HepG2 (cell line): ENCODE measurements around the gene LLGL2. TPM values are rescaled to one million over a fixed set of nuclear protein-coding genes. Genes with fewer than 3 reads are reported as not detected.

Source experiments
- E2F1 ChIP-seq: sonication (generic); formaldehyde crosslinking; IDR thresholded peaks from 2 replicates; pipeline ENCODE4 v1.5.0; 2020; ENCODE audit warnings: missing genetic modification reagents
- HDAC6 ChIP-seq: fragments of 200-600 bp; sonication (generic); IDR thresholded peaks from 2 replicates; pipeline ENCODE4 v1.7.0; 2017; ENCODE audit warnings: mild to moderate bottlenecking, antibody characterized with exemption, low read length, low read depth
- JDP2 ChIP-seq: sonication (generic); formaldehyde crosslinking; IDR thresholded peaks from 2 replicates; pipeline ENCODE4 v1.8.1; 2022; ENCODE audit warnings: missing genetic modification reagents, borderline replicate concordance
- RCOR2 ChIP-seq: IDR thresholded peaks from 2 replicates; pipeline ENCODE4 v1.6.1; 2016; ENCODE audit warnings: missing biosample characterization, missing genetic modification reagents
- RELA ChIP-seq: sonication (generic); formaldehyde crosslinking; IDR thresholded peaks from 2 replicates; pipeline ENCODE4 v1.4.0; 2020; ENCODE audit warnings: missing genetic modification reagents
- SP2 ChIP-seq: sonication (generic); formaldehyde crosslinking; IDR thresholded peaks from 2 replicates; pipeline ENCODE4 v1.5.1; 2020; ENCODE audit warnings: mild to moderate bottlenecking, missing genetic modification reagents
- STAT6 ChIP-seq: sonication (generic); formaldehyde crosslinking; IDR thresholded peaks from 2 replicates; pipeline ENCODE4 v1.4.0; 2020; ENCODE audit warnings: missing genetic modification reagents, mild to moderate bottlenecking, borderline replicate concordance
- TBP ChIP-seq: sonication (generic); formaldehyde crosslinking; IDR thresholded peaks from 2 replicates; pipeline ENCODE4 v1.5.0; 2020; ENCODE audit warnings: missing genetic modification reagents
- ZNF138 ChIP-seq: sonication (generic); formaldehyde crosslinking; IDR thresholded peaks from 2 replicates; pipeline ENCODE4 v1.5.0; 2020; ENCODE audit warnings: mild to moderate bottlenecking, low read depth, missing genetic modification reagents
- ZNF205 ChIP-seq: IDR thresholded peaks from 2 replicates; pipeline ENCODE4 v1.6.1; 2018; ENCODE audit warnings: missing biosample characterization, missing genetic modification reagents
- ZNF264 ChIP-seq: sonication (generic); formaldehyde crosslinking; IDR thresholded peaks from 2 replicates; pipeline ENCODE4 v1.4.0; 2020; ENCODE audit warnings: missing genetic modification reagents
- ZNF550 ChIP-seq: sonication (generic); formaldehyde crosslinking; IDR thresholded peaks from 2 replicates; pipeline ENCODE4 v1.4.0; 2020; ENCODE audit warnings: mild to moderate bottlenecking, missing genetic modification reagents, borderline replicate concordance
- ZNF609 ChIP-seq: sonication (generic); formaldehyde crosslinking; IDR thresholded peaks from 2 replicates; pipeline ENCODE4 v1.4.0; 2020; ENCODE audit warnings: mild to moderate bottlenecking, missing genetic modification reagents, borderline replicate concordance
- ZNF652 ChIP-seq: IDR thresholded peaks from 2 replicates; pipeline ENCODE4 v1.6.1; 2016; ENCODE audit warnings: low read depth, borderline replicate concordance
- ZNF740 ChIP-seq: sonication (generic); formaldehyde crosslinking; IDR thresholded peaks from 2 replicates; pipeline ENCODE4 v1.4.0; 2020; ENCODE audit warnings: missing genetic modification reagents
- ZNF777 ChIP-seq: sonication (generic); formaldehyde crosslinking; IDR thresholded peaks from 2 replicates; pipeline ENCODE4 v1.4.0; 2020; ENCODE audit warnings: missing genetic modification reagents
- ZNF841 ChIP-seq: sonication (generic); formaldehyde crosslinking; IDR thresholded peaks from 2 replicates; pipeline ENCODE4 v1.8.1; 2023; ENCODE audit warnings: missing genetic modification reagents, borderline replicate concordance
- ZNF878 ChIP-seq: sonication (generic); formaldehyde crosslinking; IDR thresholded peaks from 2 replicates; pipeline ENCODE4 v1.8.1; 2023; ENCODE audit warnings: mild to moderate bottlenecking, missing genetic modification reagents, moderate library complexity
- polyA plus RNA-seq, 8 experiments: library from polyadenylated mRNA; depleted of rRNA in 3 of 8; stranded (reverse) in 7 of 8; unstranded in 1 of 8; fragments of >200 nt; fragmentation: Illumina TruSeq in 4 of 8; extraction: Trizol in 4 of 8; gene quantifications; 2 replicates each; pipeline versions ENCODE4 v1.2.1 to v1.2.3, GENCODE V29; 2011 to 2016; ENCODE audit warnings: low read depth in 4 of 8, missing spikeins in 1 of 8, mixed read lengths in 1 of 8; ENCODE audit not compliant: insufficient read depth in 1 of 8
- total RNA-seq, 5 experiments: library from RNA; depleted of rRNA; stranded (reverse); fragments of >200 nt; fragmentation: Illumina TruSeq; extraction: Trizol; gene quantifications; 2 replicates each; pipeline ENCODE4 v1.2.3, GENCODE V29; 2016; ENCODE audit warnings: low read depth in 1 of 5
- TF ChIP-seq, protein P1 (sequence below): sonication (generic); formaldehyde crosslinking; IDR thresholded peaks from 2 replicates; pipeline ENCODE4 v1.5.0; 2020; ENCODE audit warnings: missing genetic modification reagents

The LLGL2 gene
- total and polyA plus RNA-seq, 2 of the 13 experiments (the other 11 are each of a cell fraction or from before 2014, with no cell fraction given) = 83.0 to 86.7 TPM

GRCh38 chr17:75515496-75516254, 9.8 kb upstream of the LLGL2 start, which contains the start of gene CASKIN2 (continued):
- TF ChIP-seq, protein P1, sequence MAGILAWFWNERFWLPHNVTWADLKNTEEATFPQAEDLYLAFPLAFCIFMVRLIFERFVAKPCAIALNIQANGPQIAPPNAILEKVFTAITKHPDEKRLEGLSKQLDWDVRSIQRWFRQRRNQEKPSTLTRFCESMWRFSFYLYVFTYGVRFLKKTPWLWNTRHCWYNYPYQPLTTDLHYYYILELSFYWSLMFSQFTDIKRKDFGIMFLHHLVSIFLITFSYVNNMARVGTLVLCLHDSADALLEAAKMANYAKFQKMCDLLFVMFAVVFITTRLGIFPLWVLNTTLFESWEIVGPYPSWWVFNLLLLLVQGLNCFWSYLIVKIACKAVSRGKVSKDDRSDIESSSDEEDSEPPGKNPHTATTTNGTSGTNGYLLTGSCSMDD (CRISPR knock-in tag) = 0 out of 2 replicates have a peak, but pooled peaks have one; percentile 62
- TF ChIP-seq JDP2 = no peak; the same call in 1 of the 2 replicates
- no peak for TF ChIP-seq ZNF740 (CRISPR knock-in tag)
- TF ChIP-seq SP2 (CRISPR knock-in tag) = peak; percentile 79
- peak; percentile 93; the same call in 1 of the 2 replicates for TF ChIP-seq RELA
- TF ChIP-seq STAT6 (CRISPR knock-in tag) = peak; percentile 91; the same call in 1 of the 2 replicates
- no peak; the same call in 1 of the 2 replicates for TF ChIP-seq TBP (CRISPR knock-in tag)
- no peak for TF ChIP-seq ZNF878 (CRISPR knock-in tag)
- TF ChIP-seq ZNF205 (CRISPR knock-in tag) = peak; percentile 87; the same call in 1 of the 2 replicates
- TF ChIP-seq E2F1 (CRISPR knock-in tag) = no peak; the same call in 1 of the 2 replicates
- TF ChIP-seq ZNF652 = no peak
- peak; percentile 49 for TF ChIP-seq ZNF609 (CRISPR knock-in tag)
- peak; percentile 66; the same call in 1 of the 2 replicates for TF ChIP-seq RCOR2 (CRISPR knock-in tag)
- TF ChIP-seq ZNF264 = no peak
- no peak for TF ChIP-seq HDAC6
- peak; percentile 84; the same call in 1 of the 2 replicates for TF ChIP-seq ZNF841 (CRISPR knock-in tag)
- no peak; the same call in 1 of the 2 replicates for TF ChIP-seq ZNF550 (CRISPR knock-in tag)
- TF ChIP-seq ZNF777 = peak; percentile 97
- TF ChIP-seq ZNF138 (CRISPR knock-in tag) = peak; percentile 82; the same call in 1 of the 2 replicates
